HG03354 (cell line): ENCODE data around the gene CTPS1.

ENCODE experiments used
- ATAC-seq: cut with Tn5 transposase; IDR thresholded peaks from one replicate; pipeline ENCODE4 v1.9.1; 2021; ENCODE audit warnings: mild to moderate bottlenecking; ENCODE audit not compliant: unreplicated experiment, poor library complexity, severe bottlenecking

Gene CTPS1

GRCh38 chr1:41020109-41020576, 40.6 kb downstream of the CTPS1 start:
- ATAC-seq: no peak

- ATAC-seq: no peak
Measured at GRCh38 chr1:41020654-41021053, 41.2 kb downstream of the CTPS1 start.

GRCh38 chr1:41021526-41022308, 42.2 kb downstream of the CTPS1 start, which contains the start of gene SLFNL1:
SLFNL1 (minus strand) TSS chr1:41021725; CDS start chr1:41020660, 1,065 bp downstream.
- ATAC-seq: no peak

- no peak for ATAC-seq
Measured at GRCh38 chr1:41022424-41022823, 42.9 kb downstream of the CTPS1 start.

- no peak for ATAC-seq
Measured at GRCh38 chr1:41023279-41023990, 43.9 kb downstream of the CTPS1 start.

- ATAC-seq: no peak
Measured at GRCh38 chr1:41024953-41025352, 45.5 kb downstream of the CTPS1 start.

- no peak for ATAC-seq
Measured at GRCh38 chr1:41025979-41026819, 46.7 kb downstream of the CTPS1 start.

- no peak for ATAC-seq
Measured at GRCh38 chr1:41028034-41028642, 48.6 kb downstream of the CTPS1 start.

- ATAC-seq: no peak
Measured at GRCh38 chr1:41030872-41031616, 51.5 kb downstream of the CTPS1 start.

- no peak for ATAC-seq
Measured at GRCh38 chr1:41032147-41032546, 52.7 kb downstream of the CTPS1 start.

GRCh38 chr1:41033272-41033671, 53.8 kb downstream of the CTPS1 start:
- ATAC-seq: no peak

- ATAC-seq: no peak
Measured at GRCh38 chr1:41037116-41037903, 57.8 kb downstream of the CTPS1 start.

GRCh38 chr1:41038110-41038509, 58.6 kb downstream of the CTPS1 start:
- ATAC-seq: no peak

GRCh38 chr1:41041614-41042270, 62.2 kb downstream of the CTPS1 start:
- ATAC-seq: no peak

- no peak for ATAC-seq
Measured at GRCh38 chr1:41044187-41044586, 64.7 kb downstream of the CTPS1 start.

GRCh38 chr1:41045740-41046139, 66.2 kb downstream of the CTPS1 start:
- no peak for ATAC-seq

GRCh38 chr1:41046347-41046775, 66.9 kb downstream of the CTPS1 start:
- no peak for ATAC-seq

GRCh38 chr1:41048540-41048939, 69.0 kb downstream of the CTPS1 start:
- ATAC-seq: no peak
